ENCODE results near the gene C5orf22. TPM values are rescaled to one million over a fixed set of nuclear protein-coding genes. Genes with fewer than 3 reads are reported as not detected.
A peak's percentile ranks its signal among the peaks of the same experiment; 100 is the strongest.

Gene C5orf22
- total and polyA plus RNA-seq, 2 donors (not counting 3 experiments of a cell fraction or from before 2014, with no cell fraction given): 11.7 to 27.5 TPM

DNA sequence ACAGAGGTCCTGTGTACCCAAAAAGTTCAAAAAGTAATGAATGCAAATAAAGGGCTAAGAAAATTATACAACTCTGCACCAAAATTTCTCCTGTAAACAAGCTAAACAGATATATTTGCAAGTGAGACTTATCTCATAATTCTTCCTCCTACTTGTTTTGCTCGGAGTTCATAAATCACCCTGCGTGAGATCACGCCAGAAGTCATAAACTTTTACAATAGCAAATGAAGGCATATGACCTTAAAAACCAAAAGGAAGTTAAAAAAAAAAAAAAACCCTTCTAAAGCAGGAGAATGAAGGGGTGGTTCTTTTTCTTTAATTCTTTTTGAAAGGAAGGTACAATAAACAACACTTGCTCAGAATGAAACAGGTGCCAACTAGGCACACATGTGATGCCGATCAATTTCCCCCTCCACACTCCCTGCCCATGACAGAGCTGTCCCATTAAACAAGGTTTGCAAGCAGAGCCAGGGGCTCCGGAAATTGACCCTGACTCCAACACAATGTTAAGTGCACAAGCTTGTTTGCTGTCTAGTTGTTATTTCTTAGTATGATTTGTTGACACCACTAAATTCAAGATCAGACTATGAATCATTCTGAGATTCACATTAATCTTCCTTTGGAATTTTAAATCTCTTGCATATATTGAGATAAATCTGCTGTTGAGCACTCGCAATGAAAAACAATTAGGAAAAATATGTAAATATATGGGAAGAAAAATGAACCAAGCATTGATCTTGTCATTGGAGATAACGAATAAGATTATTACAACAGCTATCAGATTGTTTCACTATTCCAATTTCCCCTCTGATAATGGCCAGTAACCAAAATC is 46.5 kb upstream of the C5orf22 start:
- Histone ChIP-seq H3K79me2 (ENCODE audit: control insufficient read depth, insufficient read depth, low read length) (no peaks in the 10 kb centered on the region), H3K27me3 (ENCODE audit: control insufficient read depth in 2 of 2, insufficient read depth in 2 of 2, low read length in 2 of 2) (no peaks in the 10 kb centered on the region), H4K20me1 (replicated peaks; ENCODE audit: control insufficient read depth, extremely low read depth, insufficient read depth, low read length) (no peaks in the 10 kb centered on the region), H3K4me1 (ENCODE audit: control insufficient read depth, extremely low read depth, insufficient read depth, low read length) (peaks cover 22% of the 10 kb centered on the region), H3K9me3 (replicated peaks; ENCODE audit: control insufficient read depth, insufficient read depth, low read length) (no peaks in the 10 kb centered on the region), H2AFZ (ENCODE audit: low read depth, low read length) (no peak overlapping the region), H3K9ac (replicated peaks; ENCODE audit: extremely low read depth, insufficient read depth, low read length) (peak overlapping the region; percentile 24), H3K9me1 (replicated peaks; ENCODE audit: control insufficient read depth, extremely low read depth, insufficient read depth, low read length) (peaks cover 2% of the 10 kb centered on the region), H3K4me2 (ENCODE audit: insufficient read depth, low read length) (peak overlapping the region; percentile 52), H3K36me3 (ENCODE audit: control insufficient read depth in 2 of 2, extremely low read depth in 1 of 2, insufficient read depth in 2 of 2, low read length in 2 of 2) (peaks cover 3 to 4% of the 10 kb centered on the region in 2 experiments), H3K27ac (ENCODE audit: insufficient read depth, low read depth, low read length) (peak overlapping the region; percentile 50), H3K4me3 (replicated peaks in 1 of 3; ENCODE audit: insufficient read depth in 1 of 3, low read depth in 1 of 3, low read length in 3 of 3) (no peak overlapping the region)
- no peak for TF ChIP-seq MYC (IDR thresholded peaks at IDR 0.05; ENCODE audit: low read depth, low read length)
- no peak for TF ChIP-seq EZH2 (IDR thresholded peaks at IDR 0.05; ENCODE audit: borderline replicate concordance, low read depth, low read length, severe bottlenecking)
- no peak for TF ChIP-seq GATA2 (IDR thresholded peaks at IDR 0.05; ENCODE audit: insufficient read depth, insufficient read length, low read depth, low read length)
- BruUV-seq (replicated peaks): TSS peak; percentile 74
- dilution Hi-C loops (cut with MboI; ENCODE audit: extremely low pct_ligation_motif_present, low sequenced_read_pairs) (no loop called here), intact Hi-C loops (cut with micrococcal nuclease) (loop anchor here (1.0 to 5.0 kb wide), 2 partner anchors 8 to 253 kb away; no protein-coding TSS in a partner anchor)
- FAIRE-seq (peak; percentile 70), DNase-seq (ENCODE audit: low read depth, low spot score) (peak; percentile 92)
- POLR2A ChIA-PET: interaction anchor here (0.7 kb wide), 2 partner anchors 13 to 1835 kb away, joined by 3 to 5 read pairs; no protein-coding TSS in a partner anchor
- CTCF ChIA-PET: interaction anchor here (1.0 to 1.3 kb wide), 3 partner anchors 10 to 88 kb away, joined by 3 to 10 read pairs (median 3); no protein-coding TSS in a partner anchor

DNA sequence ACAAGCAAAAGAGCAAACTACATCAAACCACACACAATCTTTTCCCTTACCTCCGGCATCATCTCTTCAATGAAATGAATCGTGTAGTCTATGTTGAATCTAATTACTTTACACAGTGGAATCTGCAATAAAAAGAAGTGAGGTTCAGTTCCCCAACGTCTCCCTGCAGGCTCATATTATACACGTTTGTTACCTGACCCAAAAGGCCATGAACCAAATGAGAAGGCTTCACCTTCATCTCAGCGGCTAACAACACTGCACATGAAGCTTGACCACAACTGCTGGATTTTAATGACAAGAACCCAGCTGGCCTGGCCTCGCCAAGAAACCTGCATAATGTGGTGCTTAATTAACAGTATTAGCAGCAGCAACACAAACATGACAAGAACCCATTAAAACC is 45.7 kb upstream of the C5orf22 start:
- BruUV-seq (replicated peaks): no TSS peak
- H3K9me1 ChIP-seq (replicated peaks; ENCODE audit: control insufficient read depth, extremely low read depth, insufficient read depth, low read length): peaks cover 2% of the 10 kb centered on the region
- no peaks in the 10 kb centered on the region for H3K9me3 ChIP-seq (replicated peaks; ENCODE audit: control insufficient read depth, insufficient read depth, low read length)
- TF ChIP-seq, protein P1, sequence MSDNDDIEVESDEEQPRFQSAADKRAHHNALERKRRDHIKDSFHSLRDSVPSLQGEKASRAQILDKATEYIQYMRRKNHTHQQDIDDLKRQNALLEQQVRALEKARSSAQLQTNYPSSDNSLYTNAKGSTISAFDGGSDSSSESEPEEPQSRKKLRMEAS (IDR thresholded peaks at IDR 0.05; ENCODE audit: insufficient read depth, insufficient read length): no peak
- TF ChIP-seq, protein P2, sequence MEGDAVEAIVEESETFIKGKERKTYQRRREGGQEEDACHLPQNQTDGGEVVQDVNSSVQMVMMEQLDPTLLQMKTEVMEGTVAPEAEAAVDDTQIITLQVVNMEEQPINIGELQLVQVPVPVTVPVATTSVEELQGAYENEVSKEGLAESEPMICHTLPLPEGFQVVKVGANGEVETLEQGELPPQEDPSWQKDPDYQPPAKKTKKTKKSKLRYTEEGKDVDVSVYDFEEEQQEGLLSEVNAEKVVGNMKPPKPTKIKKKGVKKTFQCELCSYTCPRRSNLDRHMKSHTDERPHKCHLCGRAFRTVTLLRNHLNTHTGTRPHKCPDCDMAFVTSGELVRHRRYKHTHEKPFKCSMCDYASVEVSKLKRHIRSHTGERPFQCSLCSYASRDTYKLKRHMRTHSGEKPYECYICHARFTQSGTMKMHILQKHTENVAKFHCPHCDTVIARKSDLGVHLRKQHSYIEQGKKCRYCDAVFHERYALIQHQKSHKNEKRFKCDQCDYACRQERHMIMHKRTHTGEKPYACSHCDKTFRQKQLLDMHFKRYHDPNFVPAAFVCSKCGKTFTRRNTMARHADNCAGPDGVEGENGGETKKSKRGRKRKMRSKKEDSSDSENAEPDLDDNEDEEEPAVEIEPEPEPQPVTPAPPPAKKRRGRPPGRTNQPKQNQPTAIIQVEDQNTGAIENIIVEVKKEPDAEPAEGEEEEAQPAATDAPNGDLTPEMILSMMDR (IDR thresholded peaks at IDR 0.05; ENCODE audit: extremely low read depth in 1 of 2, insufficient read depth in 1 of 2, low read depth in 1 of 2, low read length in 2 of 2): no peak
- TF ChIP-seq POLR2A (IDR thresholded peaks at IDR 0.05; ENCODE audit: low read depth, low read length) (no peak), JUN (IDR thresholded peaks at IDR 0.05; ENCODE audit: borderline replicate concordance, insufficient read depth, insufficient read length, low read depth) (no peak), FOS (IDR thresholded peaks at IDR 0.05; ENCODE audit: borderline replicate concordance, insufficient read depth, low read length) (no peak), GATA2 (IDR thresholded peaks at IDR 0.05; ENCODE audit: insufficient read depth, insufficient read length, low read depth, low read length) (no peak), EZH2 (IDR thresholded peaks at IDR 0.05; ENCODE audit: borderline replicate concordance, low read depth, low read length, severe bottlenecking) (no peak), MYC (IDR thresholded peaks at IDR 0.05; ENCODE audit: low read depth, low read length) (no peak), POLR2AphosphoS5 (IDR thresholded peaks at IDR 0.05; ENCODE audit: insufficient read depth, low read depth, low read length) (no peak)
- H3K27ac ChIP-seq (ENCODE audit: insufficient read depth, low read depth, low read length): peak overlapping the region; percentile 21
- H3K4me3 ChIP-seq (replicated peaks in 1 of 3; ENCODE audit: insufficient read depth in 1 of 3, low read depth in 1 of 3, low read length in 3 of 3): no peak overlapping the region
- no peak overlapping the region for H2AFZ ChIP-seq (ENCODE audit: low read depth, low read length)
- peak overlapping the region; percentile 24 for H3K9ac ChIP-seq (replicated peaks; ENCODE audit: extremely low read depth, insufficient read depth, low read length)
- FAIRE-seq (no peak), DNase-seq (ENCODE audit: low read depth, low spot score) (peak; percentile 20)
- CTCF ChIA-PET: interaction anchor here (1.2 kb wide), 1 partner anchor 12 kb away, joined by 3 read pairs; no protein-coding TSS in a partner anchor
- H3K27me3 ChIP-seq (ENCODE audit: control insufficient read depth in 2 of 2, insufficient read depth in 2 of 2, low read length in 2 of 2): no peaks in the 10 kb centered on the region
- H3K4me1 ChIP-seq (ENCODE audit: control insufficient read depth, extremely low read depth, insufficient read depth, low read length): peaks cover 22% of the 10 kb centered on the region
- no peaks in the 10 kb centered on the region for H4K20me1 ChIP-seq (replicated peaks; ENCODE audit: control insufficient read depth, extremely low read depth, insufficient read depth, low read length)
- intact Hi-C loops (cut with micrococcal nuclease): loop anchor here (5.0 kb wide), 1 partner anchor 254 kb away; no protein-coding TSS in a partner anchor
- dilution Hi-C loops (cut with MboI; ENCODE audit: extremely low pct_ligation_motif_present, low sequenced_read_pairs): no loop called here
- H3K79me2 ChIP-seq (ENCODE audit: control insufficient read depth, insufficient read depth, low read length): no peaks in the 10 kb centered on the region
- H3K4me2 ChIP-seq (ENCODE audit: insufficient read depth, low read length): no peak overlapping the region
- H3K36me3 ChIP-seq (ENCODE audit: control insufficient read depth in 2 of 2, extremely low read depth in 1 of 2, insufficient read depth in 2 of 2, low read length in 2 of 2): peaks cover 3 to 5% of the 10 kb centered on the region in 2 experiments
- POLR2A ChIA-PET: no interaction called here
